GM10847 (cell line): Measurements from ENCODE around the gene SRRM2.

ENCODE experiments used
- POLR2A ChIP-seq: IDR thresholded peaks from 2 replicates; pipeline ENCODE4 v1.6.1; 2011; ENCODE audit not compliant: insufficient read length; ENCODE audit errors: extremely low read depth

The SRRM2 gene

DNA sequence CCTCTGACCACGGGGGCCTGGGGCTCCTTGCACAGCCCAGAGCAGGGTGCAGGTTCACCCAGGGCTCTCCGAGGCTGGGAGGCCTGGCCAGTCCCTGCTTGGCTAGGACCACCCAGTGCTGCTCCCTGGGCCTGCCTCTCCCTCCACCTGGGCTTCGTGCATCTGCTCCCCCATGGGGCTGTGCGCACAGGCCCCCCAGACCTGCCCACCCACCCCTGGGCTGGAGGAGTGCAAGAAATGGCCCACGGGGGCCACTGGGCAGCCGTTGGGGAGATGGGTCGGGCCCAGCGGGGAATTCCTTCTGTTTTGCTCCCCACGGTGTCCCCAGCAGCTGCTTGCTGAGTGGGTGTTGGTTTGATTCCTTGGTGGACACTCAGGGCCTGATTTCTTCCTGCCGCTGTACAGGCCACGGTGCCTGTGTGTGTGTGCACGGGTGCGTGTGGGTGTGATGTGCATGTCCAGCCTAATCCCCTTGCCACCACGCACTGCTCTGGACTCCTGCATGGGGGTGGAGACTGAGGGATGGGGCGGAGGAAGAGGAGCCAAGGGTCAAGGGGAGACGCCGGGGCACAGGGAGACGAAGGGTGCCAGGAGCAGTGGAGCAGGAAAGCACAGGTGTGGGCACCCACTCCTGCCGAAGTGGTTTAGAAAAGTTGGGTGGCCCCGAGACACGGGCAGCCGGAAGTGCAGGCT is 40.9 kb upstream of the SRRM2 start:
- TF ChIP-seq POLR2A = no peak

DNA sequence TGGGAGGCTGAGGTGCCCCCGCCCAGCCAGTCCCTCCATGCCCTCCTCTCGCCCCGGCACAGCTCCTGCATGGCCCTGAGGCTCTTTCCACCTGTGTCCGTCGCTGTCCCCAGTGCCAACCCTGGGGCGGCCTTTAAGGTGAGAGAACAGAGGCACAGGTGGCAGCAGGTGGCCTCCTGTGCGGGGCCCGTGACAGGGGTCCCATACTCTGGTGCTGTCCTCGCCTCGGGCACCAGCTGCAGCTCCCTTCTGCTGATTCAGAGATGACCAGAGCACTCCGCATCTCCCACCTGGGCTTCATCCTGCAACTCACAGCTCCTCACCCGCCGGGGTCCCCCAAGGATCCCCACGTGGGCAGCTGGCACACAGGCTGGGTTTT is 40.4 kb upstream of the SRRM2 start:
- TF ChIP-seq POLR2A = no peak

DNA sequence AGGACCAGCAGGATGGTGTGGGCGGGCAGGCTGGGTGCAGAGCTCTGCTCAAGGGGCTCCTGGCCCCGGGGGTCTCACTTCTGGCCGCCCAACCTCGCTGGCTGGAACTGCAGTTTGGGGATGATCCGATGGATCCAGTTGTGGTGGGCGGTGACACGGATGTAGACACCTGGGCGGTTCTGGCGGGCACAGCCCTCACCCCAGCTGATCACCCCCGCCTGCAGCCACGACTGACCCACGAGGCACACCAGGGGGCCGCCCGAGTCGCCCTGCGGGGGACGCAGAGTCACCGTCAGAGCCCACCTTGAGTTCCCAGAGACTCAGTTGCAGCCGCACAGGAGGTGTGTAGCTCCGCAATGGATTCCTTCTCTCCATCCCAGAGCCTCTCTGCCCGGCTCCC is 39.9 kb upstream of the SRRM2 start:
- TF ChIP-seq POLR2A = no peak

DNA sequence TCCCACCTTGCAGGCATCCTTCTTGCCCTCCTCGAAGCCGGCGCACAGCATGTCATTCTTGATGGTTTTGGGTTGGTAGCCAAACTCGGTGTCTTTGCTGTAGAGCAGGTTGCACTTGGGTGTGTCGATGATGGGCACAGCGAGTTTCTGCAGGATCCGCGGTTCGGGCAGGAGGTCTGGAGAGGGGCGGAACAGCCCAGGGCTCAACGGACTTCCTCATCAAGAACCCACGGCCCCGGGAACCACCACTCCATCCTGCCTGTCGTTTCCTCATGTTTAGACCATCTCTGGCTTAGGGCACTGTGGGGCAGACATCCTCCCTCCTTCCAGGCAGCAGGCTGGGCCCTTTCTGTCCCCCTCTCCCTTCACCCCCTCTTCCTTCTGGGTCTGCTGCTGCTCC is 38.9 kb upstream of the SRRM2 start:
- no peak for TF ChIP-seq POLR2A

DNA sequence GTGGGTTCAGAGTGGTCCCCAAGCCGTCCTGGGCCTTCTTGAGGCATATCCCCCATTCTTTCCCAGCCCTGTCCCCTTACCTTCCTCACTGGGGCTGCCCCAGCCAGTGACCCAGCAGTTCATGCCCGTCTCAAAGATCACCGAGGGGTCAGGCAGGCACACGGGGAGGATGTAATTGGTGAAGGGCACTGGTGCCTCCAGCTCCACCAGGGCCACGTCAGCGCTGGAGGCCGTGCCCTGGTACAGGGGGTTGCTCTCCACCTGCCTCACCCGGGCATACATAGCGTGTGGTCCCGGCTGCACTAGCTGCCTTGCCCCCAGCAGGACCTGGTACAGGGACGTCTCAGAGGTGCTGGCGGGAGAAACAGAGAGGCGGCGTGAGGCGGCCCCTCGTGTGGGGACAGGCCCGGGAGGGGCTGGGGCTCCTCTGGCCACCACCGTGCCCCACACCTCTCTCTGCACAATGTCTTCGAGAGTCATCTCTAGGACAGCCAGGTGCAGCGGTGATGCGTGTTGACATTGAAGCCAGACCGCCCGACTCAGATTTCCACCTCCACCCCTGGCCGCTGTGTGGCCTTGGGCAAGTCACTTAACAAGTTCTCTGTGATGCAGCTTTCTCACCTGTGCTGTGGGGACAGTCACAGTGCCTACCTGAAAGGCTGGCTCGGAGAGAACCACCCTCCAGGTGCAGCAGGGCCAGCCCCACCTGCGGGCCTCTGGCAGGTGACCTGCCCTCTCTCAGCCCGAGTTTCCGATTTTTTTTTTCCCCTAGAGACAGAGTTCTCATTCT is 38.3 kb upstream of the SRRM2 start:
- no peak for TF ChIP-seq POLR2A

DNA sequence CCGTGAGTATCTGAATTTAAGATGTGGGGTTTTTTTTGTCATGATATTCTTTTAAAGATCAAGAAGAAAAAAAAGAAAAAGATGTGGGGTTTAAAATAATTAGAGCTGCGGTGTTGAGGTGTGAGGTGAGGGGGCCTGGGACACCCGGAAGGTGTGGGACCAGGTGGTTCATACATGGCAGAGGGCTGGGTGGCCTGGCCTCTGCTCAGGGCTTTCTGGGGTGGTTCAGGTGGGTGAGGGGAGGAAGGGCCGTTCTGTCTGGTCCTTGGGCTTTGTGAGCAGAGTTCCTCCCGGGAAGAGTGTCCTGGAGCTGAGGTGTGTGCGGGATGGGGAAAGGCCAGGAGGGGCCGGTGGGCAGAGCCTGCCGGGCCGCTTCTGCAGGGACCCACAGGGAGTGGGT is 37.4 kb upstream of the SRRM2 start:
- TF ChIP-seq POLR2A = no peak

DNA sequence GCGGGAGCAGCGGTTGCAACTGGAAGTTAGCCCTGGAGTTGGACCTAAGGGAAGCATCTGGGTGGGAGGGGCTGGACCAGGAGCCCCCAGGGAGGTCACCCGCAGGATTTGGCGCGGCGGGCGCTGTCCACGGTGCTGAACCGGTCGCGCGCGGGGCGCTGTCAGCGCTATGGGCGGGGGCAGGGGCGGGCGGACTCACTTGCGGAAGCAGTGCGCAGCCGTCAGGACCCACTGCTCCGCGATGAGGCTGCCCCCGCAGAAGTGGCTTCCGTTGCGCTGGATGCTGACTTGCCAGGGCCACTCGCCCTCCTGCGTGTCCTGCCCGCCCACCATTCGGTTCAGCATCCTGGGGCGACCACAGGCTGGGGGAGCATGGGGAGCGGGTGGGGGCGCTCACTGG is 36.9 kb upstream of the SRRM2 start:
- no peak for TF ChIP-seq POLR2A

DNA sequence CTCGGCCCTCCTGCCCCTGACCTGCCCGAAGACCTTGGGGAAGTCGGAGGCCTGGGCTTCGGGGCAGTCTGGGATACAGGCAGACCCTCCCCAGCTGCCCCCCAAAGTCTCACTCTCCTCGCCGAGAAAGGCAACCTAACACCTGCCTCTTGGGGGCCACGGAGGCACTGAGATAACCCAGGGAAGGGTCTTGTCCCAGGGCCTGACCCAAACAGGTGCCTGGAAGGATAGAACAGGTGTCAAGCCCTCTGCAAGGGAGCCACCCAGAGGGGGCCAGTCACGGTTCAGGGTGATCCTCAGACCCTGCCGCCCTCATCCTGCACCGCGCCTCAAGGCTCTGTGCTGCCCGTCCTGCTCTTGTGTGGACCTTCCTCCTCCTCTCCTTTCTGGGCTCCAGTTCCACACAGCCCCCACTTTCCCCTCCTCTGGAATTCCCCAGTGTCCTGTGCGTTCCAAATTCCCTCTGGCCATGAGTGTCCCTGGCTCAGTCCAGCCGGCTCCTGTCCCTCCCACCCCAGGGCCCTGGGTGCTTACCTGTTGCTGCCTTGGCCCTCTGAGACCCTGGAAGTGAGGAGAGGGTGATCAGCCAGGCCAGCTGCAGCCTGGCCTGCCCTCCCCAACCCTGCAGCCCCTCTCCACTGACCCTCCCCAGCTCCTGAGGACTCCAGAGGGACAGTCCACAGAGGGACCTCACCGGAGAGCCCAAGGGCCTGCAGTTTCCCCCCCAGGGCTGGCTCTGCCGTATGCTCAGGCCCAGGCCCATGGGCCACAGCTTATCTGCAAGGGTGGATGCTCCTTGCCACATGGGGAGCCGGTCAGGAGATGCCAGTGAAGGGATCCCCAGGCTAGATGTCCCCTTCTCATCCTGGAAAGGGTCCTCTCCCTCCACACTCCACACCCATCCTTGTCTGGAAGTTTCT is 36.2 kb upstream of the SRRM2 start:
- no peak for TF ChIP-seq POLR2A

DNA sequence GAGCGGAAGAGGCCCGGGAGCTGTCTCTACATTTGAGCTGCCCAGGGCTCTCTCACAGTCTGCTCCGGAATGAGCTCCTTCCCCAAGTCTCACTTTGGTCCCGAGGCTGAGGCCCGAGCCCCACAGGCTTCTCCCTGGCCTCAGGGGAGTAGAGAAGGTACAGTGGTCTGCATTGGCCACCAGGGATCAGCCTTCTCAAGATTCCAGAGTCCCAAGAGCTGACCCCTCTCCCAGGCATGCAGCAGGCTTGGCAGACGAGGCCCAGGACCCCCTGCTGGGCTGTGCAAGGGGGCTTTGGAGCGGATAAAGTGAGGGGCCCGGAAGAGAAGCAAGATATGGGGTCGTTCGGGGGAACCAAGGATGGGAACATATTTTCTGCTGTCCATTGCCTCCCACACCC is 35.5 kb upstream of the SRRM2 start:
- TF ChIP-seq POLR2A = no peak

DNA sequence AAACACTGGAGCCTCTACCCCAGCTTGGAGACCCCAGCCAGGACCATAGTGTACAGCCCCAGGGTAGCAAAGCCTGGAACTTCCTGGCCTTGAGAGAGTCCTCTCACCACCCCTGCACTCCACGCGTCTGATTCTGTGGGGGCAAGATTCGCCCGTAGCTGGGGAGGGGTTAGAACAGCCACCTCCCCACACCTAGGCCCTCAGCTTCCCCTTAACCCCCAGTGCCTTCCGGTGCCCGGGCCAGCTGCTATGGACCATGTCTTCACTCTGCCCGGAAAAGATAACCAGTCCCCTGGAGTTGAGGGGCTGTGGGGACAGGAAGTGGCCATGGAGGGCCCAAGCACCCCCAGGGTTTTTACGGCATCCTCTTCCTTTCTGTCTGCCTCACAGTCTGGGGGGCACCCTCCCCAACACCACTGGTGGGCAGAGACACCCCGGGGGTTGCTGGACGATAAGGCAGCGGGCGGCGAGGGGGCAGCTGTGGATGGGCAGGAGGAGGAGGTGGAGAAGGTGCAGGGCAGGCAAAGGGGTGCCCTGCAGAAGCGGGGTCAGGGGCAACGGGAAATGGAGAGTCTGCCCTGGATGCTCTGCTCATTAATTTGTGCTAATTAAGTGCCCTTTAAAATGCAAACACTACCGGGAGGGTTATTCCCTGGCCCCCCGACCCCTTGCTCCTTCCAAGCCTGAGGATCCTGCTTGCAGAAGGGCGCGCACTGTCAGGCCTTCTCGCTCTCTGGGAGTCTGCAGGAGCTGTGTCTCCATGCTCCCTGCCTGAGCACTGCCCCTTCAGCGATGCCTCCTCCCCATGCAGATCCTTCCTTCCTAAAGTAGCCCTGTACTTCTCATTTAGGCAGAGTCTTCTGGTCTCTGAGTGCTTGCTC is 34.8 kb upstream of the SRRM2 start:
- no peak for TF ChIP-seq POLR2A

DNA sequence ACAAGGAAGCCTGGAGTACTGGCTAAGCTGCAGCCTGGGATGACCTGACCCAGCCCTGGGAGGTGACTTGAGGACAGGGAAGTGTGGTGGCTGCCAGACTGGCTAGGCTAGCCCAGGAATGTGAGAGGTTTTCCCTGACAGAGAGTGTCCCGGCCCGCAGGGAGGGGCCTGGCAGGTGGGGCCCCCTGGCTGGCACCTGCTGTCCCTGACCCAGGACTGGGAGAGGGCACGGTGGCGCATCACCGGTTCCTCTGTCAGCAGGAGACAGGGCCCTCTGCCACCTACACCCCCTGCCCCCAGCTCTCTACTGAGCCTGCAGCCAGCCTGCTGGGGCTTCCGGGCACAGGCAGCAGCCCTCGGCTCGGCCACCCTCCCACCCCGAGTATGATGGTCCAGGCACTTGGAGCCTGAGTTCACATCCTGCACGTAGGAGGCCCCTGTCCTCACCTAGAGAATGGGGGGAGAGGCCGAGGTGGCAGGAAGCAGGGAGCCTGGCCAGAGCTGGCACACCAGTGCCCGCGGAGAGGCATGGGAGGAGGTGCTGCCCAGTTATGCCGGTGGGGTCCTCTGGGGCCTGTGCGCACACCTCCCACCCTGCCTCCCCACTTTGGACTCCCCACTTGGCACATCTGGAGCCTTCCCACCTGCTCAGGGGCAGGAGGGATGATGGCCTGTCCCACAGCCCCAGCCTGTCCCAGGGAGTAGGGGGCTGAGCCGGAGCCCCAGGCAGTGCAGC is 32.9 kb upstream of the SRRM2 start:
- TF ChIP-seq POLR2A = no peak

DNA sequence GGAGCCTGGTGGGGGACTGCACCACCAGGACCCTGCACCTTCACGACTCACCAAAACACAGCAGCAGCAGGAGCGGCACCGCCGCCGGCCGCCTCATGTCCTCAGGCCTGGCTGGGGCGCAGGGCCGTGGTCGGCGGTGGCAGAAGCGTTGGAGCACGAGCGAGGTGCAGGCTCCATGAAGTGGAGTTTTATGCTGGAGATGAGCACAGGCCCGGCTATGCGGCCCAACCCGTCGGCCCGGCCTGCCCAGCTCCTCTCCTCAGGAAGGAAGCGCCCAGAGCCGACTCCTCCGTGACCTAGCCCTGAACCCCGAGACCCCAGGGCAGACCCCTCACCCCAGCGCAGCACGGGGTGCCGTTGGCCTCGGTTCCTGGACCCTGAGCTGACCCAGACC is 32.4 kb upstream of the SRRM2 start, which contains the start of gene PRSS27:
PRSS27 (minus strand) TSS at position 161 of the 394 bp plus-strand sequence; CDS start at position 97, 64 bp downstream.
- TF ChIP-seq POLR2A = no peak

DNA sequence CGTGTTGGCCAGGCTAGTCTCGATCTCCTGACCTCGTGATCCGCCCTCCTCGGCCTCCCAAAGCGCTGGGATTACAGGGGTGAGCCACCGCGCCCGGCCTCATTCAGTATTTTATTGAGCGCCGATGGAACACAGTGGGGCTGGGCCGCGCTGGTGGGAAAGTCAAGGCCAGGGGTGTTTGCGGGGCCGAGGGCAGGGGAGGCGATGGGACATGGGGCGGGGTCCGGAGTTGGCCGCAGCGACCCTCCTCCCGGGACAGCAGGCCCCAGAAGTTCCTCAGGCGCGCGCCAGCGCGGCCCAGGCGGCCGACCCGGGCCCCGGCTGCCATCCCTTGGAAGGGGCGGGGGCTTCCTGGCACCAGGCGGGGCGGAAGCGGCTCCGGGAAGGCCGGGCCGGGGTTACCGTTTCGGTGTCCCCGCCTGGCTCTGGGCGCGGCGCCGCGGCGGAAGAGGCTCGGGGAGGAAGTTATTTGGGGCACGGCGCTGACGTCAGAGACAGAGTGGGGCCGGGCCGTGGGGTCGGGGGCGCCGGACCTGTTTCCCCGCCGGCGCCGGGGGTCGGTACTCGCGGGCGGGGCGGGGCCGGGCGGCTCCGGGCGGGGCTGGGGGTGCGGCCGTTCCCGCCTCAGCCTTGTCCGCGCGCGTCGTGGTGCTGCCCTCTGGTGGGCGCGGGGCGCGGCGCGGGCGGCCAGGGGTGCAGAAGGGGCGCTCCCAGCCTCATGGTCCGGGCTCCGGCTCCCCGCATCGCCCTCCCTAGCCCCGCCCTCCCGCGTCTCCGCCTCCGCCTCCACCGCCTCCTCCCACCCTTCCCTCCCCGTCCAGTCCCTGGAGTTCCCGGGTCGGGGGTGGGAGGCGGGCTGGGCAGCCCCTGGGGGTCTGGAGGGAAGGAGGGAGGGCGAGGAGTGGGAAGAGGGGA is 31.5 kb upstream of the SRRM2 start:
- peak; percentile 77 for TF ChIP-seq POLR2A
